AG04450 (cell line): ENCODE measurements around the gene NPAS1. TPM values are rescaled to one million over a fixed set of nuclear protein-coding genes. Genes with fewer than 3 reads are reported as not detected.

Experiments used
- CTCF ChIA-PET: fragments of 300-600, 350-600 bp; formaldehyde crosslinking; extraction: SDS; loops from one replicate; lab custom pipeline; 2022; ENCODE audit warnings: antibody characterized with exemption, inconsistent platforms; lab: Charles Lee
- POLR2A ChIA-PET: fragments of 350-600 bp; formaldehyde crosslinking; extraction: SDS; loops from one replicate; lab custom pipeline; 2021; ENCODE audit warnings: antibody characterized with exemption, inconsistent platforms; lab: Yijun Ruan, JAX
- DNase-seq: peaks from one replicate; pipeline ENCODE4 v3.0.0-alpha.2; 2011; ENCODE audit warnings: low read depth, low spot score
- H3K27ac ChIP-seq: one replicate; pipeline ENCODE4 v1.5.1; 2012; ENCODE audit warnings: low read depth, low read length, control low read depth
- H3K27me3 ChIP-seq: one replicate; pipeline ENCODE4 v1.6.0; 2012; ENCODE audit warnings: low read length; ENCODE audit not compliant: control insufficient read depth, insufficient read depth
- H3K4me3 ChIP-seq: 2 replicates; pipeline ENCODE4 v1.5.1; 2011; ENCODE audit warnings: mild to moderate bottlenecking, low read depth, low read length, control low read depth
- H3K9me3 ChIP-seq: 2 replicates; pipeline ENCODE4 v1.5.1; 2012; ENCODE audit warnings: low read length; ENCODE audit not compliant: control insufficient read depth, insufficient read depth
- CTCF ChIP-seq: IDR thresholded peaks from 2 replicates; pipeline ENCODE4 v1.5.1; 2011; ENCODE audit warnings: low read depth, low read length, control low read depth, inconsistent platforms
- polyA plus RNA-seq: library from polyadenylated mRNA; depleted of rRNA; stranded (reverse); fragments of >200 nt; gene quantifications from 2 replicates; pipeline ENCODE4 v1.2.3, GENCODE V29; 2011

The NPAS1 gene
- polyA plus RNA-seq, 1 experiment = 0.30 TPM

- Histone ChIP-seq H3K9me3 (no peaks in the 10 kb centered on the region), H3K27ac (no peak overlapping the region), H3K27me3 (no peaks in the 10 kb centered on the region), H3K4me3 (no peak overlapping the region)
- ChIA-PET CTCF (interaction anchor here (1.0 to 1.1 kb wide), 2 partner anchors 8 to 9 kb away, joined by 3 to 4 read pairs; no protein-coding TSS in a partner anchor), POLR2A (interaction anchor here (0.6 kb wide), 1 partner anchor 12 kb away, joined by 4 read pairs; no protein-coding TSS in a partner anchor)
- DNase-seq = no peak
- TF ChIP-seq CTCF = no peak
Observed at GRCh38 chr19:46983097-46983496, 36.5 kb upstream of the NPAS1 start.

GRCh38 chr19:46984077-46985010 is 35.3 kb upstream of the NPAS1 start:
- Histone ChIP-seq H3K9me3 (no peaks in the 10 kb centered on the region), H3K27me3 (no peaks in the 10 kb centered on the region), H3K27ac (no peak overlapping the region), H3K4me3 (no peak overlapping the region)
- ChIA-PET CTCF (interaction anchor here (1.0 to 1.3 kb wide), 4 partner anchors 8 to 143 kb away, joined by 3 to 4 read pairs (median 4); no protein-coding TSS in a partner anchor), POLR2A (no interaction called here)
- no peak for TF ChIP-seq CTCF
- no peak for DNase-seq

DNA sequence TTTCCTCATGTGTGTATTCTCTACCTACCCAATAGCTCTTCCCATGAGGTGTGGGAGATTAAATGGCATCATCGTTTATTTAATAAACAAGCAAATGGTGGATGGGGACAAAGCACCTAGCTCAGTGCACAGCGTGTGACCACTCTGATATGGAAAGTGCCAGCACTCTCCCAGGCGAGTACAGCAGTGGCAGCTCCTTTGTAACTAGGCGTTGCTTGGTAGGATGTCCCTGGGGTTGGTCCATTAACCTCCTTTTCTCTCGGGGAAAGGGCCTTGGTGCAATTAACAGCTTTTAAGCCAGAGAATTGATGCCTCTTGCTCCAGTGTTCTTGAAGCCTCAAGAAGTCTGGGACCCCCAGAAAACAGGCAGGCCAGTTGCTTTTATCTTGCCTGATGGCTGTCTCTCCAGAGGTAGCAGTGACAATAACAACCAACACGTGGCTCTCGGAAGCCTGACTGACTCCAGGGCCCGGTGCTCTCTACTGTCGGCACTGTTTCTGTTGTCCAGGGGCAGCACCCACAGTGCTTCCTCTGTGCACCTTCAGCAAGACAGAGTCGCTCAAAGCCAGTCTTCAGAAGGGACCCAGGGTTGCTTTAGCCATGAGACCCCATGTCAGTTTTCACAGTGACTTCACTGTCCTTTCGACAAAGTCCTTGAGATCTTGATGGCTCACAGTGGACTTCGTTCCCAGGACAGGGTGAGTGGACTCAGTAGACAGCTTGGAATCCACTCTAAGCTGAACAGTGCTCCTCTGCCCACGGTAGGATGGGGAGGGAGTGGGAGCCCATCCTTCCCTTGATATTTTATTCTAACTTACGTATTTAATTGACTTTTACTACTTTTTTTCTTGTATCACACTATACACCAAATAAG is 33.9 kb upstream of the NPAS1 start:
- ChIA-PET POLR2A (no interaction called here), CTCF (interaction anchor here (0.7 to 1.4 kb wide), 4 partner anchors 27 to 145 kb away, joined by 3 to 4 read pairs (median 4); no protein-coding TSS in a partner anchor)
- Histone ChIP-seq H3K27me3 (no peaks in the 10 kb centered on the region), H3K9me3 (no peaks in the 10 kb centered on the region), H3K4me3 (no peak overlapping the region), H3K27ac (no peak overlapping the region)
- no peak for DNase-seq
- no peak for TF ChIP-seq CTCF

DNA sequence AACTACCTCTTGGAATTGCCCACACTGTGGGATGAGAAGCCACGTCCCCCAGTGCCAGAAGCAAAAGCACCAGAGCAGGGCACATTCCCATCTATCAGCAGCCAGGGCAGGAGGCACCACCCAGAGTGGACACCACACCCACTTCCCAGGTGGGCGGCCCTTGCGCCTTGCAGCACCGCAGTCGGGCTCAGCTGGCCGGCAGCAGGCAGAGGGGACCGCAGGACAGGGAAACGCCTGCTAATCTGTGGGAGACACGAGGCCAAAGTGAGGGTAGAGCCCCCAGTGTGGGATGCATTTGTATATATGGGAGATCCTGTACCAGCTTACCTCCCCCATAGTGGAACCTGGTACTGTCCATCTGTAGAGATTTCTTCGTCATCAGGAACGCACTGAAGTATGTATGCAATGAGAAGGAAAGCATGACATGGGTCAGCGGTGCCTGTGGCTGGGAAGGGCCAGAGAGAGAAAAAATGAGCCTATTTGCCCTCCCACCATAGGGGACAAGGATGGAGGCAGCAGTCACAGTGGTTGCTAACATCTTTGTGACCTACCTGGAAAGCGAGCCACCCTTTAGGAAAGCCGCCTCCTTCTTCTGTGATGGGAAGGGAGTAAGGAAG is 30.9 kb upstream of the NPAS1 start:
- no peak overlapping the region for H3K4me3 ChIP-seq
- DNase-seq = no peak
- ChIA-PET POLR2A (interaction anchor here (0.6 kb wide), 2 partner anchors 25 to 148 kb away, joined by 3 to 4 read pairs; no protein-coding TSS in a partner anchor), CTCF (interaction anchor here (0.7 to 1.1 kb wide), 2 partner anchors 25 to 148 kb away, joined by 3 to 4 read pairs; no protein-coding TSS in a partner anchor)
- H3K27ac ChIP-seq = no peak overlapping the region
- no peaks in the 10 kb centered on the region for H3K27me3 ChIP-seq
- no peak for TF ChIP-seq CTCF
- H3K9me3 ChIP-seq = no peaks in the 10 kb centered on the region
